GM23338 (cell line): ENCODE results near the gene DLG2. TPM values are rescaled to one million over a fixed set of nuclear protein-coding genes. Genes with fewer than 3 reads are reported as not detected.

Experiments
- ATAC-seq: fragments of 200-7000 bp; cut with Tn5 transposase; 3 replicates; pipeline ENCODE4 v1.9.1; 2020
- DNase-seq: peaks from one replicate; pipeline ENCODE4 v3.0.0-alpha.2; 2015; ENCODE audit warnings: low spot score
- H2AFZ ChIP-seq: fragments of 200-600 bp; sonication (generic); 2 replicates; pipeline ENCODE4 v1.8.0; 2016; ENCODE audit warnings: antibody characterized with exemption, mild to moderate bottlenecking, moderate library complexity
- H3F3A ChIP-seq: fragments of 200-600 bp; sonication (generic); replicated peaks from 2 replicates; pipeline ENCODE4 v1.8.0; 2017; ENCODE audit warnings: antibody characterized with exemption, mixed run types, low read depth
- H3K27ac ChIP-seq: fragments of 200-600 bp; sonication (generic); 2 replicates; pipeline ENCODE4 v1.6.1; 2016; ENCODE audit warnings: low read depth
- H3K27me3 ChIP-seq: fragments of 200-600 bp; sonication (generic); 2 replicates; pipeline ENCODE4 v1.8.0; 2016; ENCODE audit warnings: mild to moderate bottlenecking, mixed run types, moderate library complexity; ENCODE audit not compliant: insufficient read depth
- H3K36me3 ChIP-seq: fragments of 200-600 bp; sonication (generic); 2 replicates; pipeline ENCODE4 v1.8.0; 2016; ENCODE audit warnings: mild to moderate bottlenecking; ENCODE audit not compliant: insufficient read depth
- H3K4me1 ChIP-seq: fragments of 200-600 bp; sonication (generic); 2 replicates; pipeline ENCODE4 v1.8.0; 2016; ENCODE audit warnings: mild to moderate bottlenecking, moderate library complexity; ENCODE audit not compliant: insufficient read depth
- H3K4me2 ChIP-seq: fragments of 200-600 bp; sonication (generic); 2 replicates; pipeline ENCODE4 v1.7.1; 2017; ENCODE audit warnings: mixed run types
- H3K4me3 ChIP-seq: fragments of 200-600 bp; sonication (generic); 2 replicates; pipeline ENCODE4 v1.6.1; 2016; ENCODE audit warnings: mixed run types
- H3K79me2 ChIP-seq: fragments of 200-600 bp; sonication (generic); replicated peaks from 2 replicates; pipeline ENCODE4 v1.8.0; 2017; ENCODE audit warnings: mild to moderate bottlenecking; ENCODE audit not compliant: insufficient read depth
- H3K9me2 ChIP-seq: fragments of 200-600 bp; sonication (generic); 2 replicates; pipeline ENCODE4 v1.8.0; 2017; ENCODE audit not compliant: insufficient read depth
- H4K20me1 ChIP-seq: fragments of 200-600 bp; sonication (generic); replicated peaks from 2 replicates; pipeline ENCODE4 v1.8.0; 2017; ENCODE audit warnings: mild to moderate bottlenecking; ENCODE audit not compliant: insufficient read depth
- H3K27ac Mint-ChIP-seq: 2 replicates; pipeline ENCODE4 v1.8.0; 2020; ENCODE audit warnings: inconsistent platforms, mild to moderate bottlenecking, moderate library complexity, mixed read lengths
- H3K27me3 Mint-ChIP-seq: 3 replicates; pipeline ENCODE4 v1.8.0; 2022; ENCODE audit warnings: low read depth, mild to moderate bottlenecking, moderate library complexity, mixed read lengths, inconsistent platforms; ENCODE audit not compliant: insufficient read depth, poor library complexity
- H3K36me3 Mint-ChIP-seq: 3 replicates; pipeline ENCODE4 v1.8.0; 2021; ENCODE audit warnings: low read depth, mild to moderate bottlenecking, inconsistent platforms, moderate library complexity, mixed read lengths
- H3K4me1 Mint-ChIP-seq: 3 replicates; pipeline ENCODE4 v1.8.0; 2020; ENCODE audit warnings: mild to moderate bottlenecking, inconsistent platforms, mixed read lengths
- H3K4me3 Mint-ChIP-seq: 3 replicates; pipeline ENCODE4 v1.8.0; 2021; ENCODE audit warnings: moderate library complexity, mild to moderate bottlenecking, inconsistent platforms, mixed read lengths
- H3K9me3 Mint-ChIP-seq: 3 replicates; pipeline ENCODE4 v1.8.0; 2020; ENCODE audit warnings: moderate library complexity, mild to moderate bottlenecking, inconsistent platforms, mixed read lengths
- CREB1 ChIP-seq: fragments of 250-450 bp; sonication (Bioruptor Pico); IDR thresholded peaks from 2 replicates; pipeline ENCODE4 v1.5.0; 2020; ENCODE audit warnings: low read depth, mild to moderate bottlenecking, moderate library complexity
- EZH2 ChIP-seq: fragments of 200-600 bp; sonication (generic); IDR thresholded peaks from one replicate; pipeline ENCODE4 v1.8.0; 2017; ENCODE audit warnings: antibody characterized with exemption, mild to moderate bottlenecking, low read depth; ENCODE audit not compliant: unreplicated experiment
- EZH2phosphoT487 ChIP-seq: fragments of 200-600 bp; sonication (generic); IDR thresholded peaks from one replicate; pipeline ENCODE4 v1.8.1; 2018; ENCODE audit warnings: antibody characterized with exemption; ENCODE audit not compliant: unreplicated experiment
- JUNB ChIP-seq: IDR thresholded peaks from one replicate; pipeline ENCODE4 v1.6.1; 2016; ENCODE audit warnings: antibody characterized with exemption; ENCODE audit not compliant: unreplicated experiment
- NANOG ChIP-seq: IDR thresholded peaks from 2 replicates; pipeline ENCODE4 v1.6.1; 2016; ENCODE audit warnings: antibody characterized with exemption, borderline replicate concordance
- POLR2AphosphoS5 ChIP-seq: IDR thresholded peaks from 2 replicates; pipeline ENCODE4 v1.6.1; 2016; ENCODE audit warnings: antibody characterized with exemption, low read depth
- STAT1 ChIP-seq: IDR thresholded peaks from one replicate; pipeline ENCODE4 v1.6.1; 2016; ENCODE audit warnings: antibody characterized with exemption; ENCODE audit not compliant: unreplicated experiment
- ZNF114 ChIP-seq: fragments of 250-450 bp; sonication (Bioruptor Pico); IDR thresholded peaks from 2 replicates; pipeline ENCODE4 v1.5.0; 2020; ENCODE audit warnings: mild to moderate bottlenecking, moderate library complexity
- ZNF331 ChIP-seq: fragments of 250-450 bp; sonication (Bioruptor Pico); IDR thresholded peaks from 2 replicates; pipeline ENCODE4 v1.5.0; 2020; ENCODE audit warnings: low read depth, mild to moderate bottlenecking, moderate library complexity
- polyA plus RNA-seq: library from polyadenylated mRNA; unstranded; fragments of >200 nt; fragmentation: Nextera tagmentation; extraction: Ambion mirVana; gene quantifications from 2 replicates; pipeline ENCODE4 v1.2.1, GENCODE V29; 2016
- total RNA-seq: library from RNA; depleted of rRNA; stranded (reverse); fragments of >200 nt; shearing (Covaris generic); gene quantifications from 2 replicates; pipeline ENCODE4 v1.2.3, GENCODE V29; 2014
- TF ChIP-seq, protein P1 (sequence below): IDR thresholded peaks from 2 replicates; pipeline ENCODE4 v1.6.1; 2016; ENCODE audit warnings: antibody characterized with exemption
- TF ChIP-seq, protein P2 (sequence below): fragments of 250-450 bp; sonication (Bioruptor Pico); IDR thresholded peaks from 2 replicates; pipeline ENCODE4 v1.5.0; 2020; ENCODE audit warnings: mild to moderate bottlenecking, moderate library complexity
- TF ChIP-seq, protein P3 (sequence below): IDR thresholded peaks from one replicate; pipeline ENCODE4 v1.6.1; 2018; ENCODE audit warnings: antibody characterized with exemption; ENCODE audit not compliant: unreplicated experiment
- TF ChIP-seq, protein P4 (sequence below), 2 experiments: fragments of 200-600 bp in 1 of 2; sonication (generic) in 1 of 2; conservative IDR thresholded peaks; 2 replicates each; pipeline versions ENCODE4 v1.5.1 to v1.6.1; 2016 to 2017; ENCODE audit warnings: antibody characterized with exemption in 2 of 2, low read depth in 2 of 2, mild to moderate bottlenecking in 2 of 2, moderate library complexity in 1 of 2

Gene DLG2
- total and polyA plus RNA-seq, 2 experiments from 2014 or later = 19.8 to 21.5 TPM

DNA sequence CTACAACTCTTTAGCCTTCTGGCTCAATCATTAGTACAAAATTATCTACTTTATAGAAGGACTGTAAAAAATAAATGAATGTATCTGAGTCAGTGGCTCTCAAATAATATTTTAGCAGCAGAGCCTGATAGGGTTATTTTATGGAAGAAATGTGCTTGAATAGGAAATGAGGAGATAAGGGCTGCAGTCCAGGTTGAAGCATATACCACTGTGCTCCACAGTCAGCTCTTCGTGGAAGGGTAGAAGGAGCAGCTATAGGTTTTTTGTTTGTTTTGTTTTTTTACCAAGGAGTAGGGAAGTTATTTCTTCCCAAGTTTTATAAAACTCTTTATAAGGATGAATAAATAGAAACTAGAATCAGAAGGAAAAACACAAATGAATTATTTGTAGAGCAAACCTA is 242.0 kb downstream of the DLG2 start:
- Histone ChIP-seq H3K27ac (0 out of 2 replicates have a peak overlapping the region, but pooled peaks have one; percentile 12), H3K27me3 (no peaks in the 10 kb centered on the region), H3K79me2 (no peaks in the 10 kb centered on the region), H3F3A (no peaks in the 10 kb centered on the region), H3K4me1 (peaks cover 11% of the 10 kb centered on the region), H3K4me3 (no peak overlapping the region), H4K20me1 (no peaks in the 10 kb centered on the region), H3K9me2 (no peaks in the 10 kb centered on the region; the same call in 1 of the 2 replicates), H3K4me2 (no peak overlapping the region), H3K36me3 (no peaks in the 10 kb centered on the region), H2AFZ (no peak overlapping the region)
- no peak for DNase-seq
- peak overlapping the region; percentile 68 for H3K27ac Mint-ChIP-seq
- peaks cover 3% of the 10 kb centered on the region for H3K27me3 Mint-ChIP-seq
- TF ChIP-seq ZNF114 (CRISPR knock-in tag) (no peak), NANOG (no peak), JUNB (no peak), POLR2AphosphoS5 (no peak), EZH2 (no peak), EZH2phosphoT487 (no peak), STAT1 (no peak), ZNF331 (CRISPR knock-in tag) (no peak), CREB1 (CRISPR knock-in tag) (no peak)
- TF ChIP-seq, protein P1, sequence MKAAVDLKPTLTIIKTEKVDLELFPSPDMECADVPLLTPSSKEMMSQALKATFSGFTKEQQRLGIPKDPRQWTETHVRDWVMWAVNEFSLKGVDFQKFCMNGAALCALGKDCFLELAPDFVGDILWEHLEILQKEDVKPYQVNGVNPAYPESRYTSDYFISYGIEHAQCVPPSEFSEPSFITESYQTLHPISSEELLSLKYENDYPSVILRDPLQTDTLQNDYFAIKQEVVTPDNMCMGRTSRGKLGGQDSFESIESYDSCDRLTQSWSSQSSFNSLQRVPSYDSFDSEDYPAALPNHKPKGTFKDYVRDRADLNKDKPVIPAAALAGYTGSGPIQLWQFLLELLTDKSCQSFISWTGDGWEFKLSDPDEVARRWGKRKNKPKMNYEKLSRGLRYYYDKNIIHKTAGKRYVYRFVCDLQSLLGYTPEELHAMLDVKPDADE = no peak
- TF ChIP-seq, protein P2, sequence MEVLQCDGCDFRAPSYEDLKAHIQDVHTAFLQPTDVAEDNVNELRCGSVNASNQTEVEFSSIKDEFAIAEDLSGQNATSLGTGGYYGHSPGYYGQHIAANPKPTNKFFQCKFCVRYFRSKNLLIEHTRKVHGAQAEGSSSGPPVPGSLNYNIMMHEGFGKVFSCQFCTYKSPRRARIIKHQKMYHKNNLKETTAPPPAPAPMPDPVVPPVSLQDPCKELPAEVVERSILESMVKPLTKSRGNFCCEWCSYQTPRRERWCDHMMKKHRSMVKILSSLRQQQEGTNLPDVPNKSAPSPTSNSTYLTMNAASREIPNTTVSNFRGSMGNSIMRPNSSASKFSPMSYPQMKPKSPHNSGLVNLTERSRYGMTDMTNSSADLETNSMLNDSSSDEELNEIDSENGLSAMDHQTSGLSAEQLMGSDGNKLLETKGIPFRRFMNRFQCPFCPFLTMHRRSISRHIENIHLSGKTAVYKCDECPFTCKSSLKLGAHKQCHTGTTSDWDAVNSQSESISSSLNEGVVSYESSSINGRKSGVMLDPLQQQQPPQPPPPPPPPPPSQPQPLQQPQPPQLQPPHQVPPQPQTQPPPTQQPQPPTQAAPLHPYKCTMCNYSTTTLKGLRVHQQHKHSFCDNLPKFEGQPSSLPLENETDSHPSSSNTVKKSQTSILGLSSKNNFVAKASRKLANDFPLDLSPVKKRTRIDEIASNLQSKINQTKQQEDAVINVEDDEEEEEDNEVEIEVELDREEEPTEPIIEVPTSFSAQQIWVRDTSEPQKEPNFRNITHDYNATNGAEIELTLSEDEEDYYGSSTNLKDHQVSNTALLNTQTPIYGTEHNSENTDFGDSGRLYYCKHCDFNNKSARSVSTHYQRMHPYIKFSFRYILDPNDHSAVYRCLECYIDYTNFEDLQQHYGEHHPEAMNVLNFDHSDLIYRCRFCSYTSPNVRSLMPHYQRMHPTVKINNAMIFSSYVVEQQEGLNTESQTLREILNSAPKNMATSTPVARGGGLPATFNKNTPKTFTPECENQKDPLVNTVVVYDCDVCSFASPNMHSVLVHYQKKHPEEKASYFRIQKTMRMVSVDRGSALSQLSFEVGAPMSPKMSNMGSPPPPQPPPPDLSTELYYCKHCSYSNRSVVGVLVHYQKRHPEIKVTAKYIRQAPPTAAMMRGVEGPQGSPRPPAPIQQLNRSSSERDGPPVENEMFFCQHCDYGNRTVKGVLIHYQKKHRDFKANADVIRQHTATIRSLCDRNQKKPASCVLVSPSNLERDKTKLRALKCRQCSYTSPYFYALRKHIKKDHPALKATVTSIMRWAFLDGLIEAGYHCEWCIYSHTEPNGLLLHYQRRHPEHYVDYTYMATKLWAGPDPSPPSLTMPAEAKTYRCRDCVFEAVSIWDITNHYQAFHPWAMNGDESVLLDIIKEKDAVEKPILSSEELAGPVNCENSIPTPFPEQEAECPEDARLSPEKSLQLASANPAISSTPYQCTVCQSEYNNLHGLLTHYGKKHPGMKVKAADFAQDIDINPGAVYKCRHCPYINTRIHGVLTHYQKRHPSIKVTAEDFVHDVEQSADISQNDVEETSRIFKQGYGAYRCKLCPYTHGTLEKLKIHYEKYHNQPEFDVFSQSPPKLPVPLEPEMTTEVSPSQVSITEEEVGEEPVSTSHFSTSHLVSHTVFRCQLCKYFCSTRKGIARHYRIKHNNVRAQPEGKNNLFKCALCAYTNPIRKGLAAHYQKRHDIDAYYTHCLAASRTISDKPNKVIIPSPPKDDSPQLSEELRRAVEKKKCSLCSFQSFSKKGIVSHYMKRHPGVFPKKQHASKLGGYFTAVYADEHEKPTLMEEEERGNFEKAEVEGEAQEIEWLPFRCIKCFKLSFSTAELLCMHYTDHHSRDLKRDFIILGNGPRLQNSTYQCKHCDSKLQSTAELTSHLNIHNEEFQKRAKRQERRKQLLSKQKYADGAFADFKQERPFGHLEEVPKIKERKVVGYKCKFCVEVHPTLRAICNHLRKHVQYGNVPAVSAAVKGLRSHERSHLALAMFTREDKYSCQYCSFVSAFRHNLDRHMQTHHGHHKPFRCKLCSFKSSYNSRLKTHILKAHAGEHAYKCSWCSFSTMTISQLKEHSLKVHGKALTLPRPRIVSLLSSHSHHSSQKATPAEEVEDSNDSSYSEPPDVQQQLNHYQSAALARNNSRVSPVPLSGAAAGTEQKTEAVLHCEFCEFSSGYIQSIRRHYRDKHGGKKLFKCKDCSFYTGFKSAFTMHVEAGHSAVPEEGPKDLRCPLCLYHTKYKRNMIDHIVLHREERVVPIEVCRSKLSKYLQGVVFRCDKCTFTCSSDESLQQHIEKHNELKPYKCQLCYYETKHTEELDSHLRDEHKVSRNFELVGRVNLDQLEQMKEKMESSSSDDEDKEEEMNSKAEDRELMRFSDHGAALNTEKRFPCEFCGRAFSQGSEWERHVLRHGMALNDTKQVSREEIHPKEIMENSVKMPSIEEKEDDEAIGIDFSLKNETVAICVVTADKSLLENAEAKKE (CRISPR knock-in tag) = no peak
- TF ChIP-seq, protein P3, sequence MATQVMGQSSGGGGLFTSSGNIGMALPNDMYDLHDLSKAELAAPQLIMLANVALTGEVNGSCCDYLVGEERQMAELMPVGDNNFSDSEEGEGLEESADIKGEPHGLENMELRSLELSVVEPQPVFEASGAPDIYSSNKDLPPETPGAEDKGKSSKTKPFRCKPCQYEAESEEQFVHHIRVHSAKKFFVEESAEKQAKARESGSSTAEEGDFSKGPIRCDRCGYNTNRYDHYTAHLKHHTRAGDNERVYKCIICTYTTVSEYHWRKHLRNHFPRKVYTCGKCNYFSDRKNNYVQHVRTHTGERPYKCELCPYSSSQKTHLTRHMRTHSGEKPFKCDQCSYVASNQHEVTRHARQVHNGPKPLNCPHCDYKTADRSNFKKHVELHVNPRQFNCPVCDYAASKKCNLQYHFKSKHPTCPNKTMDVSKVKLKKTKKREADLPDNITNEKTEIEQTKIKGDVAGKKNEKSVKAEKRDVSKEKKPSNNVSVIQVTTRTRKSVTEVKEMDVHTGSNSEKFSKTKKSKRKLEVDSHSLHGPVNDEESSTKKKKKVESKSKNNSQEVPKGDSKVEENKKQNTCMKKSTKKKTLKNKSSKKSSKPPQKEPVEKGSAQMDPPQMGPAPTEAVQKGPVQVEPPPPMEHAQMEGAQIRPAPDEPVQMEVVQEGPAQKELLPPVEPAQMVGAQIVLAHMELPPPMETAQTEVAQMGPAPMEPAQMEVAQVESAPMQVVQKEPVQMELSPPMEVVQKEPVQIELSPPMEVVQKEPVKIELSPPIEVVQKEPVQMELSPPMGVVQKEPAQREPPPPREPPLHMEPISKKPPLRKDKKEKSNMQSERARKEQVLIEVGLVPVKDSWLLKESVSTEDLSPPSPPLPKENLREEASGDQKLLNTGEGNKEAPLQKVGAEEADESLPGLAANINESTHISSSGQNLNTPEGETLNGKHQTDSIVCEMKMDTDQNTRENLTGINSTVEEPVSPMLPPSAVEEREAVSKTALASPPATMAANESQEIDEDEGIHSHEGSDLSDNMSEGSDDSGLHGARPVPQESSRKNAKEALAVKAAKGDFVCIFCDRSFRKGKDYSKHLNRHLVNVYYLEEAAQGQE = no peak
- TF ChIP-seq, protein P4, sequence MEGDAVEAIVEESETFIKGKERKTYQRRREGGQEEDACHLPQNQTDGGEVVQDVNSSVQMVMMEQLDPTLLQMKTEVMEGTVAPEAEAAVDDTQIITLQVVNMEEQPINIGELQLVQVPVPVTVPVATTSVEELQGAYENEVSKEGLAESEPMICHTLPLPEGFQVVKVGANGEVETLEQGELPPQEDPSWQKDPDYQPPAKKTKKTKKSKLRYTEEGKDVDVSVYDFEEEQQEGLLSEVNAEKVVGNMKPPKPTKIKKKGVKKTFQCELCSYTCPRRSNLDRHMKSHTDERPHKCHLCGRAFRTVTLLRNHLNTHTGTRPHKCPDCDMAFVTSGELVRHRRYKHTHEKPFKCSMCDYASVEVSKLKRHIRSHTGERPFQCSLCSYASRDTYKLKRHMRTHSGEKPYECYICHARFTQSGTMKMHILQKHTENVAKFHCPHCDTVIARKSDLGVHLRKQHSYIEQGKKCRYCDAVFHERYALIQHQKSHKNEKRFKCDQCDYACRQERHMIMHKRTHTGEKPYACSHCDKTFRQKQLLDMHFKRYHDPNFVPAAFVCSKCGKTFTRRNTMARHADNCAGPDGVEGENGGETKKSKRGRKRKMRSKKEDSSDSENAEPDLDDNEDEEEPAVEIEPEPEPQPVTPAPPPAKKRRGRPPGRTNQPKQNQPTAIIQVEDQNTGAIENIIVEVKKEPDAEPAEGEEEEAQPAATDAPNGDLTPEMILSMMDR (conservative IDR thresholded peaks at IDR 0.05; ENCODE audit: low read depth in 2 of 2) = no peak
- no peak for ATAC-seq
- H3K4me3 Mint-ChIP-seq = no peak overlapping the region
- H3K9me3 Mint-ChIP-seq = no peaks in the 10 kb centered on the region; the same call in 2 of the 3 replicates
- H3K36me3 Mint-ChIP-seq = peaks cover 16% of the 10 kb centered on the region; the same call in 2 of the 3 replicates
- peaks cover 13% of the 10 kb centered on the region for H3K4me1 Mint-ChIP-seq
